GM23338 (cell line): ENCODE measurements around the gene MFRP. TPM values are rescaled to one million over a fixed set of nuclear protein-coding genes. Genes with fewer than 3 reads are reported as not detected.

Experiments used
- ATAC-seq: fragments of 200-7000 bp; cut with Tn5 transposase; 3 replicates; pipeline ENCODE4 v1.9.1; 2020
- DNase-seq: peaks from one replicate; pipeline ENCODE4 v3.0.0-alpha.2; 2015; ENCODE audit warnings: low spot score
- H2AFZ ChIP-seq: fragments of 200-600 bp; sonication (generic); 2 replicates; pipeline ENCODE4 v1.8.0; 2016; ENCODE audit warnings: antibody characterized with exemption, mild to moderate bottlenecking, moderate library complexity
- H3F3A ChIP-seq: fragments of 200-600 bp; sonication (generic); replicated peaks from 2 replicates; pipeline ENCODE4 v1.8.0; 2017; ENCODE audit warnings: antibody characterized with exemption, mixed run types, low read depth
- H3K27ac ChIP-seq: fragments of 200-600 bp; sonication (generic); 2 replicates; pipeline ENCODE4 v1.6.1; 2016; ENCODE audit warnings: low read depth
- H3K27me3 ChIP-seq: fragments of 200-600 bp; sonication (generic); 2 replicates; pipeline ENCODE4 v1.8.0; 2016; ENCODE audit warnings: mild to moderate bottlenecking, mixed run types, moderate library complexity; ENCODE audit not compliant: insufficient read depth
- H3K36me3 ChIP-seq: fragments of 200-600 bp; sonication (generic); 2 replicates; pipeline ENCODE4 v1.8.0; 2016; ENCODE audit warnings: mild to moderate bottlenecking; ENCODE audit not compliant: insufficient read depth
- H3K4me1 ChIP-seq: fragments of 200-600 bp; sonication (generic); 2 replicates; pipeline ENCODE4 v1.8.0; 2016; ENCODE audit warnings: mild to moderate bottlenecking, moderate library complexity; ENCODE audit not compliant: insufficient read depth
- H3K4me2 ChIP-seq: fragments of 200-600 bp; sonication (generic); 2 replicates; pipeline ENCODE4 v1.7.1; 2017; ENCODE audit warnings: mixed run types
- H3K4me3 ChIP-seq: fragments of 200-600 bp; sonication (generic); 2 replicates; pipeline ENCODE4 v1.6.1; 2016; ENCODE audit warnings: mixed run types
- H3K79me2 ChIP-seq: fragments of 200-600 bp; sonication (generic); replicated peaks from 2 replicates; pipeline ENCODE4 v1.8.0; 2017; ENCODE audit warnings: mild to moderate bottlenecking; ENCODE audit not compliant: insufficient read depth
- H3K9me2 ChIP-seq: fragments of 200-600 bp; sonication (generic); 2 replicates; pipeline ENCODE4 v1.8.0; 2017; ENCODE audit not compliant: insufficient read depth
- H4K20me1 ChIP-seq: fragments of 200-600 bp; sonication (generic); replicated peaks from 2 replicates; pipeline ENCODE4 v1.8.0; 2017; ENCODE audit warnings: mild to moderate bottlenecking; ENCODE audit not compliant: insufficient read depth
- H3K27ac Mint-ChIP-seq: 2 replicates; pipeline ENCODE4 v1.8.0; 2020; ENCODE audit warnings: inconsistent platforms, mild to moderate bottlenecking, moderate library complexity, mixed read lengths
- H3K27me3 Mint-ChIP-seq: 3 replicates; pipeline ENCODE4 v1.8.0; 2022; ENCODE audit warnings: low read depth, mild to moderate bottlenecking, moderate library complexity, mixed read lengths, inconsistent platforms; ENCODE audit not compliant: insufficient read depth, poor library complexity
- H3K36me3 Mint-ChIP-seq: 3 replicates; pipeline ENCODE4 v1.8.0; 2021; ENCODE audit warnings: low read depth, mild to moderate bottlenecking, inconsistent platforms, moderate library complexity, mixed read lengths
- H3K4me1 Mint-ChIP-seq: 3 replicates; pipeline ENCODE4 v1.8.0; 2020; ENCODE audit warnings: mild to moderate bottlenecking, inconsistent platforms, mixed read lengths
- H3K4me3 Mint-ChIP-seq: 3 replicates; pipeline ENCODE4 v1.8.0; 2021; ENCODE audit warnings: moderate library complexity, mild to moderate bottlenecking, inconsistent platforms, mixed read lengths
- H3K9me3 Mint-ChIP-seq: 3 replicates; pipeline ENCODE4 v1.8.0; 2020; ENCODE audit warnings: moderate library complexity, mild to moderate bottlenecking, inconsistent platforms, mixed read lengths
- CTCF ChIP-seq, 2 experiments: fragments of 200-600 bp in 1 of 2; sonication (generic) in 1 of 2; conservative IDR thresholded peaks; 2 replicates each; pipeline versions ENCODE4 v1.5.1 to v1.6.1; 2016 to 2017; ENCODE audit warnings: antibody characterized with exemption in 2 of 2, low read depth in 2 of 2, mild to moderate bottlenecking in 2 of 2, moderate library complexity in 1 of 2
- EZH2 ChIP-seq: fragments of 200-600 bp; sonication (generic); IDR thresholded peaks from one replicate; pipeline ENCODE4 v1.8.0; 2017; ENCODE audit warnings: antibody characterized with exemption, mild to moderate bottlenecking, low read depth; ENCODE audit not compliant: unreplicated experiment
- JUNB ChIP-seq: IDR thresholded peaks from one replicate; pipeline ENCODE4 v1.6.1; 2016; ENCODE audit warnings: antibody characterized with exemption; ENCODE audit not compliant: unreplicated experiment
- POLR2AphosphoS5 ChIP-seq: IDR thresholded peaks from 2 replicates; pipeline ENCODE4 v1.6.1; 2016; ENCODE audit warnings: antibody characterized with exemption, low read depth
- REST ChIP-seq: IDR thresholded peaks from one replicate; pipeline ENCODE4 v1.6.1; 2018; ENCODE audit warnings: antibody characterized with exemption; ENCODE audit not compliant: unreplicated experiment
- ZNF114 ChIP-seq: fragments of 250-450 bp; sonication (Bioruptor Pico); IDR thresholded peaks from 2 replicates; pipeline ENCODE4 v1.5.0; 2020; ENCODE audit warnings: mild to moderate bottlenecking, moderate library complexity
- polyA plus RNA-seq: library from polyadenylated mRNA; unstranded; fragments of >200 nt; fragmentation: Nextera tagmentation; extraction: Ambion mirVana; gene quantifications from 2 replicates; pipeline ENCODE4 v1.2.1, GENCODE V29; 2016
- total RNA-seq: library from RNA; depleted of rRNA; stranded (reverse); fragments of >200 nt; shearing (Covaris generic); gene quantifications from 2 replicates; pipeline ENCODE4 v1.2.3, GENCODE V29; 2014
- TF ChIP-seq, protein P1 (sequence below): IDR thresholded peaks from 2 replicates; pipeline ENCODE4 v1.6.1; 2016; ENCODE audit warnings: antibody characterized with exemption

Gene MFRP
- total and polyA plus RNA-seq, 2 experiments from 2014 or later: 0.03 TPM; not detected in 1

DNA sequence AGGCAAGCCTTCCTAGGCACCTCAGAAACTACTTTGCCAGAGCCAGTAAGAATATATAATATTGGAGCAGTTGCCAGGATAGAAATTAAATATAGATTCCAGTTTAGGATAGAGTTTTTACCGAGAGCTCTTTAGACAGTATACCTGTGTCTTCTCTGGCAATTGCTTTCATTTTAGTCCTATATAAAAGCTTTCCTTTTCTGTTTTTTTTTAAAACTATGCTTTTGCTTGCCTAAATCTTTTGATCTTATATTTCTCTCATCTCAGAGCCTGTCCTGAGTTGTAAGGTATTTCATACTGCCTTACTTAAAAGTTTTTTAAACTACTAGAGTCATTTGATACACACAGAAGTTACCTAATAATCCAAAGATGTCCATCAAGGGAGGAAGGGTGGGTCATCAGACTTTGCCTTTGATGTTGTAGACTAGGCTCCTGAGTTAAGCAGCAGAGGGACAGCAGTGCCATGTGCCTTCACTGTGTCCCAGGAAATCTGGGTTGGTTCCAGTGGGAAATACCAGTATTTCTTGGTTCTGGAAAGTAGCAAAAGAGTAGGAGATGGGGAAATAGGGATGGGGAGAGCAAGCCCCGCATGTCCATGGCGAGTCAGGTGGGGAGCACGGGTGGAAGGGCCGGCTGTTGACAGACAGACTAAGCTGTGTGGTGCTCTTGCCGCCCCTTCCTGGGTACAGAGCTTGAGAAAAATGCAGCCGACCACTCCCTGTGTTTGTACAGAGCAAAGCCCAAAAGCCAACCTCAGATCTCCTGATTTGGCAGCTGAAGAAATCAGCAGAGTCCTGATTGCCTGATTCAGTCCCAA is 40.7 kb downstream of the MFRP start:
- no peaks in the 10 kb centered on the region for H3K27me3 ChIP-seq
- H3K9me2 ChIP-seq: no peaks in the 10 kb centered on the region
- peaks cover 19% of the 10 kb centered on the region for H4K20me1 ChIP-seq
- H3K36me3 ChIP-seq: peaks cover 31% of the 10 kb centered on the region
- no peak overlapping the region; the same call in 2 of the 3 replicates for H3K4me3 Mint-ChIP-seq
- 0 out of 2 replicates have a peak, but pooled peaks cover 4% of the 10 kb centered on the region for H3F3A ChIP-seq
- DNase-seq (no peak), ATAC-seq (no peak)
- no peak overlapping the region for H3K4me2 ChIP-seq
- H3K4me3 ChIP-seq: no peak overlapping the region
- no peak overlapping the region for H2AFZ ChIP-seq
- H3K36me3 Mint-ChIP-seq: peaks cover 51% of the 10 kb centered on the region
- H3K4me1 Mint-ChIP-seq: peaks cover 17% of the 10 kb centered on the region
- H3K27me3 Mint-ChIP-seq: peaks cover 9% of the 10 kb centered on the region
- peak overlapping the region; percentile 52 for H3K27ac ChIP-seq
- no peaks in the 10 kb centered on the region; the same call in 2 of the 3 replicates for H3K9me3 Mint-ChIP-seq
- no peaks in the 10 kb centered on the region for H3K79me2 ChIP-seq
- TF ChIP-seq REST: no peak
- TF ChIP-seq CTCF (conservative IDR thresholded peaks at IDR 0.05; ENCODE audit: low read depth in 2 of 2): no peak
- TF ChIP-seq POLR2AphosphoS5: no peak
- no peak for TF ChIP-seq JUNB
- no peak for TF ChIP-seq EZH2
- H3K27ac Mint-ChIP-seq: no peak overlapping the region
- peaks cover 12% of the 10 kb centered on the region; the same call in 1 of the 2 replicates for H3K4me1 ChIP-seq

- Histone ChIP-seq H3K4me2 (no peak overlapping the region), H3K27ac (no peak overlapping the region), H3K9me2 (no peaks in the 10 kb centered on the region), H3K27me3 (no peaks in the 10 kb centered on the region), H3K4me3 (no peak overlapping the region), H3K79me2 (no peaks in the 10 kb centered on the region), H3K36me3 (peaks cover 50% of the 10 kb centered on the region), H4K20me1 (peaks cover 19% of the 10 kb centered on the region), H3F3A (peaks cover 4% of the 10 kb centered on the region; the same call in 1 of the 2 replicates), H3K4me1 (peaks cover 12% of the 10 kb centered on the region; the same call in 1 of the 2 replicates), H2AFZ (no peak overlapping the region)
- Mint-ChIP-seq H3K27ac (no peak overlapping the region), H3K27me3 (no peaks in the 10 kb centered on the region), H3K9me3 (no peaks in the 10 kb centered on the region; the same call in 2 of the 3 replicates), H3K4me3 (no peak overlapping the region), H3K36me3 (peaks cover 61% of the 10 kb centered on the region), H3K4me1 (peaks cover 17% of the 10 kb centered on the region)
- DNase-seq: no peak
- ATAC-seq: no peak
- TF ChIP-seq, protein P1, sequence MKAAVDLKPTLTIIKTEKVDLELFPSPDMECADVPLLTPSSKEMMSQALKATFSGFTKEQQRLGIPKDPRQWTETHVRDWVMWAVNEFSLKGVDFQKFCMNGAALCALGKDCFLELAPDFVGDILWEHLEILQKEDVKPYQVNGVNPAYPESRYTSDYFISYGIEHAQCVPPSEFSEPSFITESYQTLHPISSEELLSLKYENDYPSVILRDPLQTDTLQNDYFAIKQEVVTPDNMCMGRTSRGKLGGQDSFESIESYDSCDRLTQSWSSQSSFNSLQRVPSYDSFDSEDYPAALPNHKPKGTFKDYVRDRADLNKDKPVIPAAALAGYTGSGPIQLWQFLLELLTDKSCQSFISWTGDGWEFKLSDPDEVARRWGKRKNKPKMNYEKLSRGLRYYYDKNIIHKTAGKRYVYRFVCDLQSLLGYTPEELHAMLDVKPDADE: no peak
- TF ChIP-seq ZNF114 (CRISPR knock-in tag): no peak
Observed at GRCh38 chr11:119303227-119303718, 43.2 kb downstream of the MFRP start.
